ENCODE measurements around the gene PPP2R2C.

- TF ChIP-seq POLR2AphosphoS5 (IDR thresholded peaks at IDR 0.05) (no peak), POLR2A (IDR thresholded peaks at IDR 0.05) (no peak)
- TF ChIP-seq, protein P1, sequence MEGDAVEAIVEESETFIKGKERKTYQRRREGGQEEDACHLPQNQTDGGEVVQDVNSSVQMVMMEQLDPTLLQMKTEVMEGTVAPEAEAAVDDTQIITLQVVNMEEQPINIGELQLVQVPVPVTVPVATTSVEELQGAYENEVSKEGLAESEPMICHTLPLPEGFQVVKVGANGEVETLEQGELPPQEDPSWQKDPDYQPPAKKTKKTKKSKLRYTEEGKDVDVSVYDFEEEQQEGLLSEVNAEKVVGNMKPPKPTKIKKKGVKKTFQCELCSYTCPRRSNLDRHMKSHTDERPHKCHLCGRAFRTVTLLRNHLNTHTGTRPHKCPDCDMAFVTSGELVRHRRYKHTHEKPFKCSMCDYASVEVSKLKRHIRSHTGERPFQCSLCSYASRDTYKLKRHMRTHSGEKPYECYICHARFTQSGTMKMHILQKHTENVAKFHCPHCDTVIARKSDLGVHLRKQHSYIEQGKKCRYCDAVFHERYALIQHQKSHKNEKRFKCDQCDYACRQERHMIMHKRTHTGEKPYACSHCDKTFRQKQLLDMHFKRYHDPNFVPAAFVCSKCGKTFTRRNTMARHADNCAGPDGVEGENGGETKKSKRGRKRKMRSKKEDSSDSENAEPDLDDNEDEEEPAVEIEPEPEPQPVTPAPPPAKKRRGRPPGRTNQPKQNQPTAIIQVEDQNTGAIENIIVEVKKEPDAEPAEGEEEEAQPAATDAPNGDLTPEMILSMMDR (IDR thresholded peaks at IDR 0.05), result no peak
Measured at GRCh38 chr4:6390356-6390755, 82.1 kb downstream of the PPP2R2C start.

Measured in prostate gland (tissue), 2 donors.